Measurements from ENCODE around the gene SOX4.

Gene SOX4

DNA sequence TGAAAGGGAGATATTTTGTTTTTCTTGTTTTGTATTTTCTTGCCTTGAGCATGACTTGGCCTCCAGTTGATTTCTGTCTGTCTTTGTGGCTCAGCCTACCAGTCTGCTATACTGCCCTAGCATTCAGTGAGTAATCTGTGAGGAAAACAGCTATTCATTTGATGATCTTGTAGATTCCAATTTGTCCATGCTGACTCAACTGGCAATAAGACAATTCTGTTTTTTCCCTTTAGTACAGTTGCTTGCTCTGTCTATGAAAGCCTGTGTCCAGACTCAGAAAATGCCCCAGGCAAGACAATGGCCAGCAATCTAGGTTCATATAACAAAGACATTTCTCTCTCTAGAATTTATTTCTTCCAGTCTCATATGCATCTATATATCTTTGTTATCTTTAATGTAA lies 10.9 kb upstream of the SOX4 start:
- H3K4me1 ChIP-seq (ENCODE audit: control insufficient read depth, insufficient read depth, low read length), result no peaks in the 10 kb centered on the region
- no peaks in the 10 kb centered on the region for H3K9me3 ChIP-seq (ENCODE audit: control insufficient read depth, low read length)
- H3K4me3 ChIP-seq (ENCODE audit: insufficient read depth, low read depth, low read length), result no peak overlapping the region
- H3K36me3 ChIP-seq (ENCODE audit: control insufficient read depth, insufficient read depth, low read length), result no peaks in the 10 kb centered on the region
- no peak overlapping the region for H3K27ac ChIP-seq (ENCODE audit: insufficient read depth, low read depth, low read length, poor library complexity, severe bottlenecking)
- H3K27me3 ChIP-seq (ENCODE audit: control insufficient read depth, insufficient read depth, low read length, poor library complexity, severe bottlenecking), result no peaks in the 10 kb centered on the region

DNA sequence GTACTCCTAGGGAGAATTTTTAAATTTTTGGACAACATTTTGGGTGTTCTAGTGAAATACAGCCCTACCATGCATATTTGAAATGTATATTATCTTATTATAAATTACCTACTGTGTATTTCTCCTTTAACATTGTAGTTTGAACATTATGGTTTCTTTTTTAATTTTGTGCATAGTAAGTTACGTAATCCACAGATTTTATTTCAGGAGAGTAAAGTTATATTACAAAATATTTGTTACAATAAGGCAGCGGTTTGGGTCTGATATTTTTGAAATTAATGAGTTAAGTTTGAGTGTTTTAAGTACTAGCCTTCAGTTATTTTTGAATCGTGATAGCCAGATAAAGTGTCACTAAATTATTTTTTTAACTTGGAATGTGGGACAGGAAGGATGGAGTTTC lies 7.3 kb upstream of the SOX4 start:
- H3K4me1 ChIP-seq (ENCODE audit: control insufficient read depth, insufficient read depth, low read length), result no peaks in the 10 kb centered on the region
- WGBS, 2 experiments, result 97 to 98% methylated on average over 2 to 3 of the region's 3 CpGs
- no peak overlapping the region for H3K27ac ChIP-seq (ENCODE audit: insufficient read depth, low read depth, low read length, poor library complexity, severe bottlenecking)
- H3K36me3 ChIP-seq (ENCODE audit: control insufficient read depth, insufficient read depth, low read length), result no peaks in the 10 kb centered on the region
- no peaks in the 10 kb centered on the region for H3K9me3 ChIP-seq (ENCODE audit: control insufficient read depth, low read length)
- no peak overlapping the region for H3K4me3 ChIP-seq (ENCODE audit: insufficient read depth, low read depth, low read length)
- H3K27me3 ChIP-seq (ENCODE audit: control insufficient read depth, insufficient read depth, low read length, poor library complexity, severe bottlenecking), result no peaks in the 10 kb centered on the region

DNA sequence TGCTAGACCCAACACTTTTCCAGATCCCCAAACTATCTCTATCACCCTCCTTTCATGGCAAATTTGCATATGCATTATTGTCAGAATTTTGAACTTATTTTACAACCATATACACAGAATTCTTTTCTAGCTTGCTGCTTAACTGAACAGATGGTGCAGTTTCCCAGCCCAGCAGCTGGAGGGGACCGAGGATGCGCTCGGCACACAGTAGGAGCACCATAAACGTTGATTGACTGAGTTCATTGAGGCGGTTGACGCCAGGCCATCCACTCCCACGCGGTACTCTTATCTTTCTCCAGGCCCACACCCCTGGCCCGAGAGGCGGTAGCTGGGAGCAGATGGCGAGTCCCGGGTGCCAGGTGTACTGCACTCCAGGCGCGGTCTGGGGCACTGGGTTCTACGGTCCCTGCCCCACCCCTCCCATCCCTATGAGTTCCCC lies 6.8 kb upstream of the SOX4 start:
- Histone ChIP-seq H3K27ac (ENCODE audit: insufficient read depth, low read depth, low read length, poor library complexity, severe bottlenecking) (peak overlapping the region; percentile 70), H3K4me1 (ENCODE audit: control insufficient read depth, insufficient read depth, low read length) (no peaks in the 10 kb centered on the region), H3K36me3 (ENCODE audit: control insufficient read depth, insufficient read depth, low read length) (no peaks in the 10 kb centered on the region), H3K27me3 (ENCODE audit: control insufficient read depth, insufficient read depth, low read length, poor library complexity, severe bottlenecking) (no peaks in the 10 kb centered on the region), H3K9me3 (ENCODE audit: control insufficient read depth, low read length) (no peaks in the 10 kb centered on the region), H3K4me3 (ENCODE audit: insufficient read depth, low read depth, low read length) (peak overlapping the region; percentile 78)
- 8 to 9% methylated on average over 15 of the region's 15 CpGs for WGBS, 2 experiments

DNA sequence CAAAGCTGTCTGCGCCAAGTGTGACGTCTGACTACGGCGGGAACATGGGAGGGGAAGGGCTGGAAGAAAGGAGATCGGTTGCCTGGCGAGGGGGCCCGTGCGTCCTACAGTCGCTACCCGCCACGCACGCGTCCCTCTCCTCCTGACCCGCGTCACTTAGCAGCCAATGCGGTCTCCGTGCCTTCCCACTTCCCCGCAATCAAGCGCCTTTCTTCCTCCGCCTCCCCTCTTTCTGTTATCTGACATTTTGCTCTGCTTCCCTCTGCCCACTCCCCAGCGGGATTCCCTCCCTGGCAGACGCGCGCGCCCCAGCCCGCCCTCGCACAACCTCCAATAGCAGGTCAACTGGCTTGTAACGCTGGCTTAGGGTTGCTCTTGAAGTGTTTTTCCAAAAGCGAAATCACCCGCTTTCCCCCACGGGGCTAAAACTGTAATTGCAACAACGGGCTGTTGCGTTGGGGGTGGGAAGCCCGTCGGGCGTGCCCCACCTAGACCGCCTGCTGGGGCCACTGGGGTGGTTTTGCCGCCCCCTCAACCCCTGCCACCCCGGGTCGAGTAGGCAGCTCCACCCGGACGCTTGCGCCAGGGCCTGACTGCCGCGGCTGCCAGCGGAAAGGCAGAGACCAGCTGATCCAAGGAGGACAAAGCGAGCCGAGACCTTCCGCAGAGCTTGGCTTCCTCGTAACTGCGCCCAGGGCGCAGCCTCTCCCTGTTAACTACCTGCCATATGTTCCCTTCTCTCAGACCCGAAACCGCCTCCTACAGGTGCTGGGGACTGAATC lies 6.2 kb upstream of the SOX4 start:
- Histone ChIP-seq H3K27me3 (ENCODE audit: control insufficient read depth, insufficient read depth, low read length, poor library complexity, severe bottlenecking) (no peaks in the 10 kb centered on the region), H3K9me3 (ENCODE audit: control insufficient read depth, low read length) (no peaks in the 10 kb centered on the region), H3K4me3 (ENCODE audit: insufficient read depth, low read depth, low read length) (peak overlapping the region; percentile 78), H3K36me3 (ENCODE audit: control insufficient read depth, insufficient read depth, low read length) (no peaks in the 10 kb centered on the region), H3K27ac (ENCODE audit: insufficient read depth, low read depth, low read length, poor library complexity, severe bottlenecking) (peak overlapping the region; percentile 70), H3K4me1 (ENCODE audit: control insufficient read depth, insufficient read depth, low read length) (no peaks in the 10 kb centered on the region)
- 0% methylated on average over 54 of the region's 54 CpGs for WGBS, 2 experiments

DNA sequence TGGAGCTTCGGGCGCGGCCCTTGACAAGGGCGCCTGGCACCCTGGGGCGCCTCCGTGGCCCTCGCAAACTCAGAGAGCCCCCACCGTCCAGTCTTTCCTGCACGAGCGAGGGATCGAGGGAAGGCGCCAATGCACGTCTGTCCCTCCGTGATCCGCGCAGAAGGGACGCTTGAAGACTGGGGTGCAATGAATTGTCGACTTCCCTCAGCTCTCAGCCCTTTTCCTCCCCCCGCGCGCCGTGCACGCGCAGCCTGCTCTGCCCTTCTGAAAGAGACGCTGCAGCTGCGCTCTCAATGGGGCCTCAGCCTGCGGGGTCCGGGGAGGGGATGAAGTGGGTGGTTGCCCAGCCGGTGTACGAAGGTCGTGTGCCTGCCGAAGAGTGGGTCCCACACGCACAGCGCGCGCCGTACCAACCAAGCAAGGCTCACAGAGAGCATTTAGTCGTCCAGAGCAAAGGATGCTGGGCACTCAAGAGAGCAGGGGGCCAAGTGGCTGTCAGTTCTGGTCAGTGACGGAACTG lies 5.5 kb upstream of the SOX4 start:
- Histone ChIP-seq H3K27ac (ENCODE audit: insufficient read depth, low read depth, low read length, poor library complexity, severe bottlenecking) (peak overlapping the region; percentile 70), H3K36me3 (ENCODE audit: control insufficient read depth, insufficient read depth, low read length) (no peaks in the 10 kb centered on the region), H3K4me3 (ENCODE audit: insufficient read depth, low read depth, low read length) (peak overlapping the region; percentile 78), H3K9me3 (ENCODE audit: control insufficient read depth, low read length) (no peaks in the 10 kb centered on the region), H3K27me3 (ENCODE audit: control insufficient read depth, insufficient read depth, low read length, poor library complexity, severe bottlenecking) (no peaks in the 10 kb centered on the region), H3K4me1 (ENCODE audit: control insufficient read depth, insufficient read depth, low read length) (no peaks in the 10 kb centered on the region)
- WGBS, 2 experiments, result 0% methylated on average over 38 to 39 of the region's 39 CpGs

DNA sequence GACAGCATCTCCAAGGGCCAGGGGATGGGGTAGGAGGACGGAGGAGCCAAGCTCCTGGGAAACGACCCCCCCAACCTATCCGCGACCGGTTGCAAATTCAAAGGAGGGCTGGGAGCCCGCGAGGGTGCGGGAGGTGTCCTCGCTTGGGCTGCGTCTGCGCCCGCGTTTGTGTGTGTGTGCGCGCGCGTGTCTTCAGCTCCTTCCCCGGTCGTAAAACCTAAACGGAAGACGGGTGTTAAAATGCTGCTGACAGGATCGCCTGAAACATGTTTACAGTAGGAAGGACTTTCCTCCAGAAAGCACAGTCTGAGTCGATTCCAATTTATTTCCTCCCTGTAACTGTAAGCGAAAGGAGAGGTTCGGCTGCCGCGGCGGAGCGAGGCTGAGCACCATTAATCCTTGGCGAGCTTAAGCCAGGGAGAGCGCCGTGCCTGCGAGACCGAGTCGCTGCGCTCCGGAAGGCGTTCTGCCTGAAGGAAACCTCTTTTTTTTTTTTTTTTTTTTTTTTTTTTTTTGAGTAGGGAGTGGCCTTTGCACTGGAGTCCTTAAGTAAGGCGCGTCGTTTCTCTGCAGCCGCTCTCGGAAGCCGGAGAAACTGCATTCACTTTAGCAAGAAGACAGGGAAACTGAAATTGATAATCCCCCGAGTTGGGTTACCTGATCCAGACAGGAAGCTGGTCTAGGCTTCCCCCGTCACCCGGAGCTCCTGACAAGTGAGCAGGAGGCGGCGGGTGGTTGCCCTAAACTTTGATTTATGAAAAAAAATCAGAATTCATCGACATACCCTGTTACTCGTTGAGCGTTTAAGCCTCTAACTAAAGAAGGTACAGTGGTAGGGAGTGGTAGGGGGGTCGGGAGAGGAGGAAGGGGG lies 4.8 kb upstream of the SOX4 start:
- H3K9me3 ChIP-seq (ENCODE audit: control insufficient read depth, low read length), result no peaks in the 10 kb centered on the region
- 0% methylated on average over 53 of the region's 53 CpGs for WGBS, 2 experiments
- no peaks in the 10 kb centered on the region for H3K4me1 ChIP-seq (ENCODE audit: control insufficient read depth, insufficient read depth, low read length)
- peak overlapping the region; percentile 78 for H3K4me3 ChIP-seq (ENCODE audit: insufficient read depth, low read depth, low read length)
- H3K27ac ChIP-seq (ENCODE audit: insufficient read depth, low read depth, low read length, poor library complexity, severe bottlenecking), result peak overlapping the region; percentile 70
- no peaks in the 10 kb centered on the region for H3K36me3 ChIP-seq (ENCODE audit: control insufficient read depth, insufficient read depth, low read length)
- no peaks in the 10 kb centered on the region for H3K27me3 ChIP-seq (ENCODE audit: control insufficient read depth, insufficient read depth, low read length, poor library complexity, severe bottlenecking)

DNA sequence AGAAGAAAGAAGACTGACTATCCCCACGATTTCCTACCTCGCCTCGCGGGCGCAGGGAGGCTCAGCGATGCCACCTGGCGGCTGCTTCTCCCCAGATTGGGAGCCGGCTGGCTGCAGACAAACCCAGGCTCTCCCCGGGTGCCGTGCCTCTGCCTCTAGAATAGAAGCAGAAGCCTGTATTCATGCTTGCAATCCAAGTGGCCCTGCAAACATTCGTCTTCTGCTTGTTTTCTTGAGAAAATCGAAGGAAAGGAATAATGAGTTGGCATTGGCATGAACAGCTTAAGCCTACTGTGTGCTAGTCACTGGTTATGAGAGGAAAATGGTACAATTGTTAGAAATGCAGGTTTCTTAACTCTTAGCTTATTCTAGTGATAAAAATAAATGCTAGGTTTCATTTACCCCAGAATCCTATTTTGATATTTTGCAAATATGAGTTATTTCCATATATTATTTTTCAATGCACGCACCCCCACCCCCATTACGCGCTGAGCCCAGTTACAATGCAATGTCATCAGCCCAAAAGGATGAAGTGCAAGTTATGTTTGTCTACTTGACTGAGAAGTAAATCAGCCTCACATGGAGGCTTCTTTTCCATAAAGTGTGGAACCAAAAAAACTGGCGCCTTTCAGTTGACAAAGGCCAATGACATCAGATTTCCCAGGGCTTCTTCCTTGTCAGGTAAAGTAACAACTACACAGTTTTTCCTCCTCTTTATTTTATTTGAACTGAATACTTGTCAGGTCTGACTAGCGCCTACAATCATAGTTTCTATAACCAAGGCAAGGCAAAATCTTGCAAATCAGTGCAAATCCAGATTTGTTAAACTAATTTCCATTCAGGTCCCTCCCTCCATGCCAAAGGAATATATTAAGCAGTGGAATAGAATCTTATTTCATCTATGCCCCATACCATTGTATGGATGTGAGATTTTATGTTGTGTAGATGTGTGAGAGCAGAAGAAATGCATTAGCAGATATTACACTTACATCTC lies 3.9 kb upstream of the SOX4 start:
- Histone ChIP-seq H3K27me3 (ENCODE audit: control insufficient read depth, insufficient read depth, low read length, poor library complexity, severe bottlenecking) (no peaks in the 10 kb centered on the region), H3K27ac (ENCODE audit: insufficient read depth, low read depth, low read length, poor library complexity, severe bottlenecking) (peak overlapping the region; percentile 51), H3K4me1 (ENCODE audit: control insufficient read depth, insufficient read depth, low read length) (no peaks in the 10 kb centered on the region), H3K4me3 (ENCODE audit: insufficient read depth, low read depth, low read length) (peak overlapping the region; percentile 78), H3K36me3 (ENCODE audit: control insufficient read depth, insufficient read depth, low read length) (no peaks in the 10 kb centered on the region), H3K9me3 (ENCODE audit: control insufficient read depth, low read length) (no peaks in the 10 kb centered on the region)
- 13 to 25% methylated on average over 14 to 17 of the region's 17 CpGs for WGBS, 2 experiments

DNA sequence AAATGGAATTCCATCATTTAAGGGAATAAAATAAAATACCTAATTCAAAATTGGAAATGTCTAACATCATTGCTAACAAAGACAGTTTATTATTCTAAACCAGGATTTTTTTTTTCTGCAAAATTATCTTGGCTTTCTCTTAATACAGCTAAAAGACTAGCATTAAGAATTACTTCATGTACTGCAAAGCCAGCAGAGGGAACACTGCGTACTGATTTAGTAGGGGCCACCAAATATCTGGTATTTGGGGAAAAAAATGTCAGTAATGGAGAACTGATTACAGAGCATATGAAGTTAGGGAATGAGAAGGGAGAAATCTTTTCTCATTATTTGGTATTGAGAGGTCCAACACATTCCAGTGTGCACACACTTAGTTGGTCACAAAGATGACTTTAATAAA lies 3.2 kb upstream of the SOX4 start:
- H3K9me3 ChIP-seq (ENCODE audit: control insufficient read depth, low read length), result no peaks in the 10 kb centered on the region
- H3K27me3 ChIP-seq (ENCODE audit: control insufficient read depth, insufficient read depth, low read length, poor library complexity, severe bottlenecking), result no peaks in the 10 kb centered on the region
- no peak overlapping the region for H3K27ac ChIP-seq (ENCODE audit: insufficient read depth, low read depth, low read length, poor library complexity, severe bottlenecking)
- no peaks in the 10 kb centered on the region for H3K4me1 ChIP-seq (ENCODE audit: control insufficient read depth, insufficient read depth, low read length)
- no peaks in the 10 kb centered on the region for H3K36me3 ChIP-seq (ENCODE audit: control insufficient read depth, insufficient read depth, low read length)
- WGBS, 2 experiments, result 91 to 100% methylated on average over 1 of the region's 1 CpG
- H3K4me3 ChIP-seq (ENCODE audit: insufficient read depth, low read depth, low read length), result no peak overlapping the region

DNA sequence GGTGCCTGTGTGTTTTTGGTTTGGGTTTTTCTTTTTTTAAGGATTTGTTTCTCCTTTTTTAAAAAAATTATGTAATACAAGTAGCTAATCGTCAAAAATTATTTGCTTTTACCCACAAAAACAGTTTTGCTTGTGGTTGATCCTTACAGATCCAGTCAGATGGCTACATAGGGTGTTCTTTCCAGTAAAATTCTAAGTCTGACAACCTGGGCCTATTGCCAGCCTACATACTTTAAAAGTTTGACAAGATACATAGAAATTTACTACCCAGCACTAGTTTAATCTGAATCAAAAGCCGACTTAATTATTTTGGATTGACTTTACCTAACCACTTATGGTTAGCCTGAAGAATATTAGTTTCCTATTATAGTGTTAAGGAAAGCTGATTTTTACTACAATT lies 2.1 kb upstream of the SOX4 start:
- Histone ChIP-seq H3K4me3 (ENCODE audit: insufficient read depth, low read depth, low read length) (no peak overlapping the region), H3K27ac (ENCODE audit: insufficient read depth, low read depth, low read length, poor library complexity, severe bottlenecking) (no peak overlapping the region), H3K36me3 (ENCODE audit: control insufficient read depth, insufficient read depth, low read length) (no peaks in the 10 kb centered on the region), H3K4me1 (ENCODE audit: control insufficient read depth, insufficient read depth, low read length) (no peaks in the 10 kb centered on the region), H3K27me3 (ENCODE audit: control insufficient read depth, insufficient read depth, low read length, poor library complexity, severe bottlenecking) (no peaks in the 10 kb centered on the region), H3K9me3 (ENCODE audit: control insufficient read depth, low read length) (no peaks in the 10 kb centered on the region)
- WGBS, 2 experiments, result 78 to 88% methylated on average over 1 to 2 of the region's 2 CpGs

All from ectodermal cell (in vitro differentiated cells).